GM21619 (cell line): Measurements from ENCODE around the gene TIMM10B.

Experiments
- ATAC-seq: cut with Tn5 transposase; IDR thresholded peaks from one replicate; pipeline ENCODE4 v1.9.1; 2021; ENCODE audit not compliant: unreplicated experiment

The TIMM10B gene, protein sequence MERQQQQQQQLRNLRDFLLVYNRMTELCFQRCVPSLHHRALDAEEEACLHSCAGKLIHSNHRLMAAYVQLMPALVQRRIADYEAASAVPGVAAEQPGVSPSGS

DNA sequence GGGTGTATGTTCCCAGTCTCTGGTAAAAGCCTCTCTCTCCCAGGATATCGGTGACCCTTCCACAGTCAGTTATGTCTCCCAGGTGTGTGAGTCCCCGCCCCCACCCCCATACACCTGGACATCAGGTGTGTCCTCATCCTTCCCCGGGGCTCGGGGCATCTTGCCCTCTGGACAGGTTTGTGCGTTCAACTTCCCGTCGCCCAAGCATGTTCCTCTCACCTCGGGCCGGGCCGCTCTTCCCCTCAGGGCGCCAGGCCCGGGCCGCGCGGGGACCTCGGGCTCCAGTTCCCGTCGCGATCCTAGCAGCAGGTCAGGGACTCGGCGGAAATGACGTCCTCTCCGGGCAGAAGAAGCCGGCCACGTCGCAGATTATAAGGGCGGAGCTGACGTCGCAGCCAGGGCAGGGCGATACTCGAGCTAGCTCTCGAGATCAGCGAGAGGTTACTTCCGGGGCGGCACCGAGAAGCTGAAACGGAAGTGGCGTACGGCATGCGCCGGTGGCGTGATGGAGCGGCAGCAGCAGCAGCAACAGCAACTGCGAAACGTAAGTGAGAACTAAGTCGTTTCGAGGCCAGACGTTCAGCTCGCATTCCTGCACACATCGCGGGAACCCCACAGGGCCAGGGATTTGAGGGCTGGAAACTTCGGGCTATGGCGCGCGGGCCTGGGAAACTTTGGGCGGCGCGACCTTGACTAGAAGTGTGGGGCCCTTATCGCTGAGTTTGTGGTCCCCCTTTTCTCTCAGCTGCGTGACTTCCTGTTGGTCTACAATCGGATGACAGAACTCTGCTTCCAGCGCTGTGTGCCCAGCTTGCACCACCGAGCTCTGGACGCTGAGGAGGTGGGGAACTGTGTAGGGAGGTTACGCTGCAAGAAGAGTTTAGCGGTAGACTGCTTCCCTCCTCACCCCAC, at the start of gene TIMM10B, which contains the start of gene ARFIP2:
TIMM10B (plus strand) TSS at position 490 of the 912 bp plus-strand sequence; CDS start at position 506, 16 bp downstream.
ARFIP2 (minus strand) TSS at position 320 of the 912 bp plus-strand sequence. CDS start 910 bp downstream, outside the sequence.
- peak; percentile 99 for ATAC-seq

DNA sequence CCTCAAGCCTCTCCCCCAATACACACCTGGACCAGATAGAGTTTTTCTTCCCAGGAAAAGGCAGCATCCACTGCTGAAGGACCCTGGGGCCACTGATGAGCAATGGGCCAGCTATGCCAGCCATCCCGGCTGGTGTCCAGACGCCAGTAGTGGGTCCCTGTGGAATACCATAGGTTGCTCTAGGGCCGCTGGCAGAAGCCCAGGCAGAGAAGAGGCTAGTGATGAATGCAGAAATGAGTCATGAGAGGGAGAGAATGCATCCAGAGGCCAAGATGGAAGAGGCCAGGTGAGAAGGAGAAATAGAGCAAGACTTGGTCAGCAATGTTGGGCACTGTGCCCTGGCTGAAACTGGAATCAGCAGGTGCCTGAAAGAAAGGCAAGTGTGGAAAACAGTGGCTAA, 49.4 kb upstream of the TIMM10B start:
- ATAC-seq: no peak

DNA sequence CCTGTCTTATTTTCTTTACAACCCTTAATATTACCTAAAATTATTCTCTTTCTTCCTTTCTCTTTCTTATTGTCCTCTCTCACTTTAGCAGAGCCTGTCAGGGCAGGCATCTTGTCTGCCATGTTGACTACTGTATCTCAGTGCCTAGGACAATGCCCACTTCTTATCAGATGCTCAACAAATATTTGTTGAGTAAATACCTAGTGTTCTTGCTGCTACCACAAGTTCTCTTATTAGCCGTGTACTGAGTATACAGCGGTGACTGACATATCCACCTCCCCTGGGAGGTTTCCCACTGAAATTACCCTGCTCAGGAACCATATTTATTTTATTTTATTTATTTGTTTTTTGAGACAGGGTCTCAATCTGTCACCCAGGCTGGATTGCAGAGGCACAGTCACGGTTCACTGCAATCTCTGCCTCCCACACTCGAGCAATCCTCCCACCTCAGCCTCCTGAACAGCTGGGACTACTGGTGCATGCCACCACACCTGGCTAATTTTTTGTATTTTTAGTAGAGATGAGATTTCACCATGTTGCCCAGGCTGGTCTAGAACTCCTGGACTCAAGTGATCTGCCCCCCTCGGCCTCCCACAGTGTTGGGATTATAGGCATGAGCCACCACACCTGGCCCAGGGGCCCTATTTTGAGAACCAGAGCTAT, 47.2 kb upstream of the TIMM10B start:
- no peak for ATAC-seq

DNA sequence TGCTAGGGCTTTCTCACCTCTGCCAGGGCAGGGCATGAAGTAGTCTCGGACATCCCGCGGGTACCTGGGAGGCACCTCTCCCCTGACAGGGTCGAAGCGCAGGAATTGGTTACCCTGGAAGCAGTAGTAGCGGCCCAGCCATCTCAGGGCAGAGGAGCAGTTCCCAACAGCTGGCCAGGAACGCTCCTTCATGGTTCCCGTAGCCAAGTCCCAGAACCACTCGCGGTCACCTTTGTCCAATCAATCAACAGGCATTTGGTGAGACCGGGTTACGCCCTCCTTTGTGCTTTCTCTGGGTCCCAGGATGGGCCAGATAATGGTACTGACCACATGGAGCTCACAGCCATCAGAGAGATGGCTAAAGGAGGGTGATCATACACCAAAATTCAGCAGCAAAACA, 43.9 kb upstream of the TIMM10B start:
- ATAC-seq: no peak

DNA sequence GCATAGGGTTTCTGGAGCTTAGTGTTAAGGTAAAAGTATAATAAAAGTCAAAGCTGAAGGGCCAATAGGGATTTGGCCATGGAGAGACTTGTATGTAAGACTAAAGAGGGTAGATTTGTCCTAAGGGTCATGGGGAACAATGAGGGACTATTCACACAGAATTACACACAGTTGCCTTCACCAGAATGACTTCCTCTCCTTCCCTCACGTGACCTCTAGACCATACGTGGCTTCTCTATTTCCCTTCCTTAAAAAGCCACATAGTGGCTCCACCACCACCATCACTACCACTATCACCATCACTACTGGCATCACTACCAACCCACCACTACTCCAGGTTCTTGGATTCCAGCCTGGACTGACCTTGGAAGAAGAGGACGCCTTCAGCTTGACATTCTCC, 43.3 kb upstream of the TIMM10B start:
- ATAC-seq: no peak

DNA sequence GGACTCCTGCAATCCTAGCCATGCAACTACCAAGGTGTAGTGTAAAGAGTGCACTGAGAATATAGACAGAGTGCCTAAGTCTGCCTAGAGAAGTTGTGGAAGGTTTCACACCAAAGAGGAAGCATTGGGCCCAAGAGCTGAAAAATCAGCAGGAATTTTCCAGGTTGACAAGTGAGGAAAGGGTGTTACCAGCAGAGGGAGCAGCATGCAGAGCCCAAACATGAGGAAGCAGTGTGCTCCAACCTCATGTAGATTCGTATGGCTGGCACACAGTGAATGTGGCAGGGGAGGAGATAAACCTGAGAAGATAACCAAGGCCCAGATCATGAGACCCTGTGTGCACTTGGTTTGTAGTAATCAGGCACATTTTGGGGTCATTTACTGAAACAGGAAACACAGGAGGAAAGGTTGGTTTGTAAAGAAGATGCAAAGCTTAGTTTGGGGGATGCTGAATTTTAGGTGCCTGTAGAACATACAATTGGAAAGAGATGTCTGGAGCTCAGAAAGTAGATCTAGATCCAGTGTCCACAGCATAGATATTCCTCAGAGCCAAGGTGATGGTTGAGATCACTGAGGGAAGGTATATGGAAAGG, 42.2 kb upstream of the TIMM10B start:
- ATAC-seq: no peak

DNA sequence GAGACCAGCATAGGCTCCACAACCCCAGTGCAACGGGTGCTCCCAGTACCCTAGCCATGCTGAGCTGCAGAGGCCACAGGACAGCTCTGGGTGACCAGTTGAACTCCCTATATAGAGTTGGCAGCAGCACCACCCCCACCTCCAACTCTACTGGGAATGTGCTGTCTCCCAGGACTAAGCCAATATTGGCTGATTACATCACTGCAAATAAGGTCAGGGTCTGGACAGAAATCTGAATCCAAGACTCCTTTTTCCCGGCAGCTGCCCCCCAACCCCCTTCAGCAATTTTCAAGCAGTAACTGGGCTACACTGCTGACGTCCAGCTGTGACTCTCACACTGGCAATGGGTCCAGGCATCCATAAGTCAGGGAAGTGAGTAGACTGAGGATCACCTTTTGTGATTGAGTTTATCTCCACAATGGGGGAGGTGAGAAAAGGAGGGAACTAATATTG, 40.4 kb upstream of the TIMM10B start, which contains the start of gene HPX:
HPX (minus strand) TSS at position 82 of the 453 bp plus-strand sequence; CDS start at position 58, 24 bp downstream.
- no peak for ATAC-seq

DNA sequence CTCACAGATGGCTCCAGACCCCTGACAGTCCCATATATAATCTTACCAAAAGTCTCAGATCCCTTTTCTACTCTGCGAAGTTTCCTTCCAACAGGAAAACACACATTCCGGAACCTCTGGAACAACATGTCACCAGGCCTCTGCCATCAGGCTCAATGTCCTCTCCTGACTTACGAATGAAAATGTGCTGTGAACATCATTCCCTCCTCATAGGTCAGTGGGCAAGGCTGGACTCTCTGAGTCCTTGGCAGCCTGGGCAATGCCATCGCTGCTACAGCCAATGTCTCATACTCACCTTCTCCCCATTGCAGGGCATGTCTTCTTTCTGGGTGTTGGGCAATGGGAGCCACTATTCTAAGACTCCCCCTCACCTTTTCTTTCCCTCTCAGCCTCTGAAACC, 38.9 kb upstream of the TIMM10B start:
- no peak for ATAC-seq

DNA sequence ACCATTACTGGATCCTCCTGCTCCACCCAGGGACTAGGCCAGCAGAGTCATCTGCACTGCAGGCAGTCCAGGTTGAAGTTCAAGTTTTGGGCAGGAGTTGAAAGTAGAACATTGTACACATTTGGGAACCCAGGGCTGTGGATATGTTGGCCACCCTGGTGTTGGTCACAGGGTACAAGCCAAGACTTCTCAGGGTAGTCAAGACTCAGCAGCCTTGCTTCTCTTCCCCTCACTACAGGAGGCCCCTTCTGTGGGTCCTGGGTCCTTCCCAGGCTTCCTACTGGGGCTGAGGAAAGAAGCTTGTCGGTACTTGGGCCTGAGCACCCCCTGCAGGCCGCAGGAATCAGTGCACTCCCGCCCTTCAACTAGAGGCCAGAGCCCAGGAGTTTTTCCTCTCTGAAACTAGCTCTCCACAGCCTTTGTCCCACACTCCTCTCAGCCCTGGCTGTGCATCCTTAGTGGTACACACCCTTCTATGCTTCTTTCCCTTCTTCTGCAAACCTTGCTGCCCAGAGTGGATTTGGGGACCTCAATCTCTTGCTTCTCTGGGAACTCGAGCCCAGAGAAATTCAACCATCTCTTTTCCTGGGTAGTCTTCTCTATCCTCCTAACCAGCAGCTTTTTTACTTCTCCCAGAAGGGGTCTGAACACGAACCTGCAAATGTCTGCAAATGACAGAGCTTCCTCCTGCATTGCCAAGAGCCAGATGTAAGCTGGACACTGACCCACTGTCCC, 37.9 kb upstream of the TIMM10B start:
- ATAC-seq: peak; percentile 85

DNA sequence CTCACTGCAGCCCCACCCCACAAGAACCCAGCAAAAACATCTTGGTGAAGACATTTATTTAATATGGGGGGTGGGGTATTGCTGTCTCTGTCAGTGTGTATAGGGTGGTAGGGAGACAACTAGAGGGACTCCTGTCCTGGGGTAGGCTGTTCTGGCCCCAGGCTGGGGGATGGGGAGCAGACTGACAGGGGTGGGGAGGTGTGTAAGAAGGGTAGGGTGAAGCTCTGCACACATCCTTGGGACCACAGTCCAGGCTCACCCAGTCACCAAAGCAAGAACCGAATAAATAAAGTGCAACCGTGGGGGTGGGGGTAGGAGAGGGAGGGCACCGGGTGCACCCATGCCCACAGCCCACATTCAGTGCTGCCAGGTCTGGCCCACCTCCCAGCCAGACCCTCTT, 32.7 kb upstream of the TIMM10B start:
- ATAC-seq: no peak

DNA sequence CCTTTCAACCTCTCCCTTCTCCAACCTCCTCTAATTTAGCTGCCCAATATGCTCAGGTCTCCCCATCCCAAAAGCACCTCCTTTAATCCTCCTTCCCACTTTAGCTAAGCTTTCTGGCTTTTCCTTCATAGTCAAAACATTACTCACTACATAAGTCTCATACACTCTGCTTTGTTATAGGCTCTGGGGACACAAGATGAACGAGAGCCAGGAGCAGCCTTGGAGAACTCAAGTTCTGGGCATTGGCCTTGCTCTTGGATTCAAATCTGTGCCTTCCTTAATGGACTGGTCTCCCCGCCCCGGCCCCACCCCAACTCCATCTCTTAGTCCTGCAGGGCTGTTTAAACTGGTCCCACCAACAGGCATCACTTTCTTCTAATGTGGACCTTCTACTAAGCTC, 29.1 kb upstream of the TIMM10B start:
- no peak for ATAC-seq

DNA sequence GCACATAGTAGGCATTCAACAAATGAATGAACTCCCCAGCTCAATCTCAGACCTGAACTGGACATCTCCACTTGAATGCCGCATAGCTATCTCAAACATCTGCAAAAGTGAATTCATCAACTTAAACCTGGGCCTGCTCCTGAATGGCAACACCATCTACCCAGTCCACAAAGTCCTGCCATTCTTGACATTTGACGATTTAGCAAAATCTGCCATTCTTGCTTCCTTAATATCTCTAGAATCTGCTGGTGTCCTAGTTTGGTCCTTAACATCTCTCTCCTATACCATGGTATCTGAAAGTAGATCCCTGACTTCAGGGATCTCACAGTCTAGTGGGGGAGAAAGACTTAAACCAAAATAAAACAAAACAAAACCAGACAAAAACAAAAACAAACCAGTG, 28.1 kb upstream of the TIMM10B start:
- no peak for ATAC-seq

DNA sequence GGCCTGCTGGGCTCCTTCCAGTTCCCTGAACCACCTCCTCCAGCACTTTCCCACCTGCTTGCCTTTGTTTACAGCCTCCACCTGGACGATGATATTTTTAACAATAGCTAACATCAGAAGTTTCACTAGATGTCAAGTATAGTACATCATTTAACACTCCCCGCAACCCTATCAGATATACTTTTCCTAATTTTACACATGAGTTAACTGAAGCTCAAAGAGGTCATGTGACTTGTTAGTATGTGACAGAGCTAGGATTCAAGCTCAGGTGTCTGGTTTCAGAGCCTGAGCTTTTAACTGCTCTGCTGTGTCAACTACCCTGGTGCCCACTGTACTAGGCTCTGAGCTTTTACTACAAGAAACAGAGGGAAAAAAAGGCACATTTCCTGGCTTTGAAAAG, 26.2 kb upstream of the TIMM10B start:
- no peak for ATAC-seq

DNA sequence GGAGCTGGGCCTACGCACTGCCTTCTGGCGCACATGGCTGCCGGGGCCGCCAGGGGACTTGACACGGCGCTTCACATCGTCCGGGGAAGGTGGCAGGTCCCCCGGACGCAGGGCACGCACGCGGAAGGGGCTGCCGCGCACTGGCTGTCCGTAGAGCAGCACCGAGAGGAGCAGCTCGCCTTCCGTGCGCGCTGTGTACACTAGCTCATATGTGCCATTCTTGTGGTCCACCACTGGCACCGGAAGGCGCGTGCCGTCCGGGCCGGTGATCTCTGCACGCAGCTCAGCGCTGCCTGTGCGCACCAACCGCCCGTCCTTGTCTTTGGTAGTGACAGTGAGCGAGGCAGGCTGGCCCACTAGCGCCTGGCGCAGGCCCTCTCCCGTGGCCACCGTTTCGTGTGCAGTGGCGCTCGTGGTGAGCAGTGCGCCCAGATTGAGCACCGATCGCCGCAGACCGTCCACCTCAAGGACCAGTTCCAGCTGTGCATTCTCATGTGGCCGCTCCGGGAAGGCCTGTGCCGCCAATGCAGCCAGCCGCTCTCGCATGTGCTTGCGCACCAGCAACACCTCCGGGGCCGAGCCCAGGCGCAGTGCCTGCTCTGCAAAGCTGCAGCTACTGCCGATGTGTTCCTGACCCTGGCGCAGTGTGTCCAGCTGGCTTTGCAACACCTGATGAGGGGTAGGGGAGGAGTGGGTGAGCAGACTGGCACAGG, 24.8 kb upstream of the TIMM10B start:
- ATAC-seq: no peak

DNA sequence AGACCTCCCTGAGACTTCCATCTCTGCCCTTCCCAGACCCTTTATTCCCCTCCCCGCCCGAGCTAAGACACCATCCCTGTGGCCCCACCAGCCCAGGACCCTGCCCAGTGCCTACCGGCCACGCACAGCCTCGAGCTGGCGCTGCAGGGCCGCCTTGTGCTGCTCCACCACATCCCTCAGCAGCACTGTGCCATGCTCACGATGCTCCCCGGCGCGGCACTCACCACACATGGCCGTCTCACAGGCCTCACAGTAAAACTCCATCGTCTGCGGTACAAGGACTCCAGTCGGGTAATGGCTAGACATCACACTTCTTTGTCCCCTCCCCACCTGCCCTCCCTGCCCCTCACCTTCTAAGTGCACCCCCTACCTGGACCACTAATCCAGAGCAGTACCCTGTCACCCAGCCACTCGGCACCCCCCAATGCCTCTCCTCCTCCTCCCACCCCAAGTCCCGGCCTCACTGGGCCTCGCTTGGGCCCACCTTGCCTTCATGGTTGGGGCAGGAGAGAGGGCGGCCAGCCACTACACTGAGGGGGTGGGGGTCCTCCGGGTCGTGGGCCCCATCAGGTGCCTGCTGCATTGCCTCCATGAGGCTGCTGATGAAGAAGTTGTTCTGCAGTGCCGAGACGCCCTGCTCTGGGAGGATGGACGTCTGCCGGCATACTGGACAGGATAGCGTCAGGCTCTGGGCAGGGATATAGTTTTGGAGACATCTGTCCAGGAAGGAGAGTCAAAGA, 23.6 kb upstream of the TIMM10B start:
- ATAC-seq: no peak

DNA sequence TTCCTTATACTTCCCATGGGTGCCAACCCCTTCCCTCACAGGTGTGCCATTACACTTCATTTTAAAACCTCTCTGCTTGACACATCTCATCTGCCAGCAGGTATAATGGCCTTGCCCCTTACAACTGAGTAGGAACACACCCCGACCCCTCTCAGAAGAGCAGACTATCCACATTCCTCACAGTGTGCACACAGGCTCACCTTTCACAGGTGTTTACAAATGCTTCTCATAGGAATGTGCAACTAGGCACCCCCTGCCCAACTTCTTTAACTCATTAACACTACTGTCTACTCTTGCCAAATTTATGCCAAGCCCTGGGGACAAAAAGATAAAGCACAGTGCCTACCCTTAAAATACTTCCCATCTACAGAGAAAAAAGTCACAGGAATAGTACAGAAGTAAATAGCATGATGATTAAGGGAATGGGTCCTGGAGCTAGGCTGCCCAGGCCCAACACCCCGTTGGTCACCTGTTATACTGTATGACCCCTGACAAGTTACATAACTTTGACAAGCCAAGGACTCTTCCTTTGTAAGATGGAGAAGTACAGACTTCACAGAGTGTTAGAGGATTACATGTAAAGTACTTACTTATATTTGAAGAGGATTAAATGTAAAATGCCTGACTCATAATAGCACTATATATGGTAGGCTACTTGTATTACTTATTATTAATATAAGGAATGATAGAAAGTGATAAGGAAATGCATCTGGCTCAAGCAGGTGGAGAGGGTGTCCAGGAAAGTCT, 22.8 kb upstream of the TIMM10B start:
- no peak for ATAC-seq

DNA sequence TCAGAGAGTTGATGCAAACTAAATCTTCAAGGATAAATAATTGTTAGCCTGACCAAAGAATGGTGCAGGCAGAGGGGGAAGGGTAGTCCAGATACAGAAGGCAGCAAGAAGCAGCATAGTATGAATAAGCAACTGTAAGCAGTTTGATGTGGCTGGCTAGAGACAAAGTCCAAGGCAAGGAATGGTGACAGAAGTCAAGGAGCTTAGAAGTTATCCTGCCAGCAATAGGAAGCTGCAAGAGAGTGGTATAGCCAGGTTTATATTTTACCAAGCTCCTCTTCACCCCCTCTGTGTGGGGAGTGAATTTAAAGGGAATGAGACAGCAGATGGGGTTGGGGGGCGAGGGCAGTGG, 22.2 kb upstream of the TIMM10B start:
- ATAC-seq: no peak

DNA sequence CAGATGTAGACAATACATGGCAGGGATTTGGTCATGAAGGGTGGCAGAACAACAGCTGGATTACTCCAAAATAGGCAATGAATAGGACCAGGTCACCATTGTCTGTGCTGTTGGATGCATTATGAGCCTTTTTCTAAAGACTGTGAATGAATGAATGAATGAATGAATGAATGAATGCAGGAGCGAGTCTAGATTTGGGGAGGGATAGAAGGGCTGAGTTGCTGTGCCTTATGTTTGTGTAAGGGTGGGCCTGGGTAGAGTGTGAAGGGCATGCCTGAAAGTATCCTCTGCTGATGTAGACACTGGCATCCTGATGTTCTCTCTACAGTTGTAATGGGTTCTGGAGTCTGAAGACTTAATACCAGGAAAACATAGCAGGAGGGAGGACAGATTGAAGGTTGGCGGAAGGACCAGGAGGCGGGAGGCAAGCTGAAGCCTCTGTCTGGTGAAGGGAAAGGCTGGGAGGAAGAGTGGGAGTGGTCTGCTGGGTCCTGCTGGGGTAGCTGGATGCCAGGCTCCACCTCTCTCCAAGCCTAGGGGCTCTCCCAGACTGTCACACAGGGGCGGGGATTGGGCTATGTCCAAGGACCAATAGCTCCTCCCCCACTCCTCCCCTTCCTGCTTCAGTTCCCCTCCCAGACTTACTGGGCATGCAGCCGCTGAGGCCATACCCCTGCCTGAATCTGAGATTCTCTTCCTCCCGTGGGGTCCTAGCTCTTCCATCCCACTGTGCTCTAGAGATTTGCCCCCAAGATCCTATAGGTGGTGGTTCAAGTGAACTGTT, 12.4 kb upstream of the TIMM10B start:
- peak; percentile 62 for ATAC-seq
